Activated CD4-positive, CD25-positive, alpha-beta regulatory T cell treated with anti-CD3 and anti-CD28 coated beads, Interleukin-2, amount 50 U/mL, for 16 hours (primary cell): ENCODE data around the gene TRERF1.

ENCODE experiments used
- DNase-seq: peaks from one replicate; pipeline ENCODE4 v3.0.0-alpha.2; 2020; ENCODE audit warnings: low read depth, low spot score

TRERF1 gene

GRCh38 chr6:42394881-42395620 is 56.7 kb downstream of the TRERF1 start:
- no peak for DNase-seq

DNA sequence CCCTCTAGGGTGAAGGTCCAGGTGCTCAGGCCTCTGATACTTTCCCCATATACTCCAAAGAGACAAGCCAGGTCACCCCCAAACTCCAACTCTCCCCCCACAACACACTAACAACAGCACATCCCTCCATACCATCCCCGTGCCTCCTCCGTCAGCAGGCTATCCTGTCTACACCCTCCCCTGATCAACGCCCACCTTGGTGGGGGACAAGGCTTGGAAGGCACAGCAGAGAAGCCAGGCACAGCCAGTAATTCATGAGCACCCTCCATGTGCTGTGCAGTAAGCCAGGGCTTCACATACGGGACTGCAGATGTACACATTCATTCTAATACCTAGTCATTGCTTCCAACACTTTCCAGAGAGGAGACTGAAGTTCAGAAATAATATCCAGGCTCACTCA is 57.6 kb downstream of the TRERF1 start:
- no peak for DNase-seq

DNA sequence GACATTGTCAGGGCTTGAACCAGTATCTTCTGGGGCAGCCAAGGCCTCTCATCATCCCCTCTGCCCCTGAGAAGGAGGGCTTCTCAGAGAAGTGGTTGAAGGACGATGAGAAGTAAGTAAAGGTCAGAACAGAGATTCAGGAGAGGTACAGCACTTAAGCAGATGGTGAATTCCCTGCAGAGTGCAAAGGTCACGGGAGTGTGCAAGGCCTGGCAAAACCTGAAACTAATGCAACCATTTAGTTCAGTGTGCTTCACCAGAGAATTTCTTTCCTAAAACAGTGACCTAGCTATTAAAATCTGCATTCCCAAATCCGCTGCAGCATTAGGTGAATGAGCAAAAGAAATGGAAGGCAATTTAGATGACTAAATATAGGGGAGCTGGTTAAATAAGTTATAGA is 58.4 kb downstream of the TRERF1 start:
- DNase-seq = no peak

- no peak for DNase-seq
Measured at GRCh38 chr6:42392833-42393232, 58.9 kb downstream of the TRERF1 start.

DNA sequence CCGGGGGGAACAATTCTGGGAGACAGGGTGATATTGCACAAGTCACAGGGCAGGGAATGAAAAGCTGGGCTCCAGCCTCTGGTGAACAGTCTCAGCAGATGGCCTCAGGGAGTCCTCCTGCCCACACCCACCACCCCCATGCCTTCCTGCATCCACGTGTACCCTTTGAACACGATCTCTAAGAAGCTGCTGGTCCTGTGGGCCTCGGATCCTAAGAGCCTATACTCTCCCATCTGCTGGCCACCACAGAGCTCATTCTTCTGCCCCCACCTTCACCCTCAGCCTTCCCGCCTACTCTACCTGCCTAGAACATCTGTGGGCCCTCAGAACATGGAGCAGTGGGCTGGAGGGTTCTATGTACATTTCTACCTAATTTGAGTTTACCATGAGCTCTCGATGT is 60.3 kb downstream of the TRERF1 start:
- DNase-seq = no peak

- no peak for DNase-seq
Measured at GRCh38 chr6:42390228-42390934, 61.3 kb downstream of the TRERF1 start.

GRCh38 chr6:42389736-42390135 is 62.0 kb downstream of the TRERF1 start:
- no peak for DNase-seq

DNA sequence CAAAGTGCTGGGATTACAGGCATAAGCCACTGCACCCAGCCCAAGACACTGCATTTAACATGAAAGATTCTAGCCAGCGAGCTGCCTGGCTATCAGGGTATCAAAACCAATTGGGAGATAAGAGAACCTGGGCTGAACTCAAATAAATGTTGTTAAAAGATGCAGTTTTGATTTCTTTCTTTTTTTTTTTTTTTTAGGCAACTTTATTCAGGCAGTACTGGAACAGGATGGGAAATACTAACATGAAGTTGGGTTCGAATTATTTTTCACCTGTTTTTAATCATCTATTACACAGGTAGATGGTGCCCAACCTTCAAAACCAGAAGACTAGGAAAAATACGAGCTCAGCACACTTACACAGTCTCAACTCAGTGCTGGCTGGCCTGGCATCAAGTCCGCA is 63.7 kb downstream of the TRERF1 start:
- DNase-seq = no peak

DNA sequence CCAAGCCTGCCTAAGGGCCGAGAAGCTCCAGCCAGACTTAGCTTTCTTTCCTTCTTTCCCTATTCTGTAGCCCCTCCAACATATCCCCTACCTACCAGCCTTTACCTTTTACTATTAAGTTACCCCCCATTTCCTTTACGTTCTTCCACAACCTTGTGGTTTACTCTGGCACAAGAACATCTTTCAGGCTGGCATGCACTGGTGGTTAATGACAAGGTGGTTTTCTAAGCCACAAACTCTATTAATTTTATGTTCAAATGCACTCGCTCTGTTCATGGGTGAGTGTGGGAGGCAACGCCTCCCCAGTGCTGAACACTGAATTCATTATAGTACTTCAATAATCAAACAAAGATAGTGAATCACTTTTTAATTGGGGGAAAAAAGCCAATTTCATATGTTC is 64.4 kb downstream of the TRERF1 start:
- DNase-seq = no peak

DNA sequence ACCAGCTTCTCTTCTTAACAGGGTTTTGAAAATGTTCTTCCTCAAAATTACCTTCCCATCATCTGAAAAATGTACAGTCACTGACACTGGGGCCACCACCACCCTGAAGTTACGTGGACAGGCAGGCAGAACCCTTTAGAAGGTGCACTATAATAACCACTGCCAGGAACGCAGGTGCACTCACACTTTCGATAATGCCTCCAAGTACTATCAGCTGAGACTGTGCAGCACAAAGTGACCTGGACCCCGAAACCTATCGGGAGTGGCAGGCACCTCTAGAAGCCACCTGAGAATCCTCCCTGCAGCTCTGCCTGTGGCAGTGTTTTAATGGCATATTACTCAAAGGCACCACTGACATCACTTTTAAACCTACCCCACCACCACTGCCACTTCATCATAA is 66.4 kb downstream of the TRERF1 start:
- DNase-seq = no peak

DNA sequence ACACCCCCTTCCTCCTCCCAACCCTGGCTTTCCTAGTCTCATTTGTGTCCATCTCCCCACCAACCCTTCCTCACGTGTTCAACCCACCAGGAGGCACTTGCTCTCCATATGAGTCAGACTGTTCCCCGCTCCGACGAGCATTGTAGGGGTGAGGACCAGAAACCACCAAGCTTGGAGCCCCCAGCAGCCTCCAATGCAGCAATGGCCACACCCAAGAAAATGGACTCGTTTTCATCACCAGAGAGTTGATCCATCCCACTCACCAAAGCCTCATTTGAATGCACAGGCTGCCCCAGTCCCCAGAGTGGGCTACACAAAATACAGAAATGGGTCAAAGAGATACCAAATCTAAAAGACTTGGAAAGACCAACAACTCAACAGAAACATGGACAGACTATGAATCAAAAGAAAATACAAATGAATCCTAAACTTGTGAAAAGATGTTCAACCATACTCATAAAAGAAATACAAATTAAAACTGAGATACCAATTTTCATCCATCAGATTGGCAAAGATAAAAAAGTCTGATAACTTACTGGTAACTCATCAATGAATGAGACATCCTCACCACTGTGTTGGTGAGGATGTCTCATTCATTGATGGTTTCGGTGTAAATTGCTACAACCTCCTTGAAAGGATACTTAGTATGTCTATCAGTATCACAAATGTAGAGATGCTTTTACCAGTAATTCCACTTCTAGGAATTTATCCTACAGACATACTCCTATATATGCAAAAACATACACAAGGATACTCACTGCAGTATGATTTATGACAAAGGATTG is 68.1 kb downstream of the TRERF1 start:
- no peak for DNase-seq

DNA sequence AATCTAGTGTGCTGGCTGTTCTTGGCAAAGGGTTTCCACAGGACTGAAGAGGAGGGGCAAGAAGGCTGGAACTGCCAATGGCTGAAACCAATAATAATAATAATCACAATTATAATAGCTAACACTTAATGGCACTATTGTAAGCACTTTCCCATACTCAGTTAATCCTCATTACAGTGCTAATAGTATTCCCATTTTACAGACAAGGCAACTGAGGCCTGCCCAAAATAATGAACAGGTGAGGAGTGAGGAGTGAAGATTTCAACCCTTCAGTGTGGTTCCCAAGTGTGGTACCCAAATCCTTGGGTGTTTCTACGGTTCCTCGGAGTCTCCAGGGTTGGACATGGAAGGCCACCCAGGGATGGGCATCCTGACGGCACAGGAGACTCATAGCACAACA is 69.9 kb downstream of the TRERF1 start:
- DNase-seq = no peak

GRCh38 chr6:42380228-42380979 is 71.3 kb downstream of the TRERF1 start:
- no peak for DNase-seq

- no peak for DNase-seq
Measured at GRCh38 chr6:42378536-42378935, 73.2 kb downstream of the TRERF1 start.

GRCh38 chr6:42378125-42378524 is 73.6 kb downstream of the TRERF1 start:
- DNase-seq = no peak

- no peak for DNase-seq
Measured at GRCh38 chr6:42375007-42375635, 76.6 kb downstream of the TRERF1 start.

DNA sequence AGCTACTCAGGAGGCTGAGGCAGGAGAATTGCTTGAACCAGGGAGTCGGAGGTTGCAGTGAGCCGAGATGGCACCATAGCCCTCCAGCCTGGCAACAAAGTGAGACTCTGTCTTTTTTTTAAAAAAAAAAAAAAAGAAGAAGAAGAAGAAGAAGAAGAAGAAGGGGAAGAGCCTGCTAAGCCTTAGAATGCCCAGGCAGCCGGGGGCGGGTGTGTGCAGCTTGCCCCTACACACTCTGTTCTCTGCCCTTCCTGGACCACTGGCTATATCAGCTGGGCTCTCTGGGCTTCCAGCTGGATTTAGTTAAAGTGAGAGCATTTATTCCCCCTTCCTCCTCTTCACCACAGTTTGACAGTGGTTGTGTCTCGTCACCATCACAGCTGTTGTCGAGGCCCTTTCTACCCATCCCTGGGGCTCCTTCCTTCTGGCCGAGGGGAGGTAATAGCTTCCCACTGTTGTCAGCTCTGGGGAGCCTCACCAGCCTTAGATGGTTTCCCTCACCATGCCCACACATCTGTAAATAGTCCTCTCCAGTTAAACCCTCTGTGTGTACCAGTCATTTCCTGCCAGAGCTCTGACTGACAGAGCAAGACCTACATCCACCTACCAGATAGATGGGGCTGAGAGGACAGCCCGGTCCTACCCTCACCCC is 77.6 kb downstream of the TRERF1 start:
- DNase-seq = no peak

DNA sequence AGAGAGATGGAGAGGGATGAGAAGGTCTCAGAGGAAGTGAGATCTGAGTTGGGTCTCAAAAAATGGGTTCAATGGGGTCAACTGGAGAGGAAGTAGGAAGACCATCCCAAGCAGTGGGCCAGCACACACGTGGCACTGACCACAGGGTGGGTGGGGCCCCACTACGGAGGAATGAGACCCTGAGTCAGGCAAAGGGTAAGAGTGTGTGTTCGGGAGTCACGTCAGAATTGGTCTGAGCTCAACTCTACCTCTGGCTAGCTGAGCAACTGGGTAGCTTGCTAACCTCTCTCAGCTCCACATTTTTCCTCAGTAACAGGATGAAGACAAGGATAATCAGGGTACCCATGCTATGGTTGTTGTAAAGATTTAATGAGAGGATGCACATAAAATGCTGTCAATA is 79.0 kb downstream of the TRERF1 start:
- DNase-seq = no peak

DNA sequence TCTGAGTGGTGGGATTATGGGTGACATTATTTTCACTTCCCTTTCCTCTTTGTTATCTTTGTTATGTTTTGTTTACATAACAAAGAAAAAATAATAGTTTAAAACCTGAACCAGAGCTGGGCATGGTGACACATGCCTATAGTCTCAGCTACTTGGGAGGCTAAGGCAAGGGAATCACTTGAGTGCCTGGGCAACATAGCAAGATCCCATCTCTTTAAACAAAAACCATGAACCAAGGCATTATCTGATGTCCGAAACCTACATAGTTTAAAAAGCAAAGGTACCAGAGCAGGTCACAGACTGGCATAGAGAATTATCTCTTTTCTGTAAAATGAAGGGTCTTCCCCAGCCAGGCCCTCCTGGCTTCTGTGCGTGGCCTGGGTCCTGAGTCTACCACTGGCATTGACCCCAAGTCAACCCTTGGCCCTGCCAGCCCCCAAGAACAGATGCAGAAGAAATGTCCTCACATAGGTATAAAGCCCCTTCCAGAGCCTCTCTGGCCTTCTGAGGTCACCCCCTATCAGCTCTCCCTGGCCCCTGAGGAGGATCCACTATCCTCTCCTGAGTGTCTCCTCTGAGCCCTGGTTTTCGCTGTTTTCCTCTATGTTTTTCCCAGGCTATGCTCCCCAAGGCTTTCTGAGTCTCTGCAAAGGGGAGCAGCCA is 81.3 kb downstream of the TRERF1 start:
- DNase-seq = no peak

GRCh38 chr6:42369568-42369967 is 82.2 kb downstream of the TRERF1 start:
- no peak for DNase-seq
